Measurements from ENCODE around the gene GBP5. TPM values are rescaled to one million over a fixed set of nuclear protein-coding genes. Genes with fewer than 3 reads are reported as not detected.
"Not testable (repeated sequence)": the region's sequence is repeated elsewhere in the genome, so short reads cannot be mapped to it uniquely, and the experiment has no call there.

GBP5 gene
- total RNA-seq, 4 donors from 2014 or later, result 0.13 to 0.65 (median 0.34) TPM

GRCh38 chr1:89286549-89287180 lies 14.0 kb upstream of the GBP5 start:
- 44 to 47% methylated on average over 3 of the region's 3 CpGs for WGBS, 2 donors
- TF ChIP-seq POLR2A (IDR thresholded peaks at IDR 0.05) (no peak), CTCF (IDR thresholded peaks at IDR 0.05) (no peak)
- intact Hi-C loops (cut with DNase I; ENCODE audit: low total_unique reads), result no loop called here
- no peak overlapping the region for H3K4me3 ChIP-seq (ENCODE audit: low read depth, poor library complexity, severe bottlenecking)
- DNase-seq (ENCODE audit: low spot score in 2 of 2), result no peak

- intact Hi-C loops (cut with DNase I; ENCODE audit: low total_unique reads), result no loop called here
- 87 to 92% methylated on average over 6 of the region's 6 CpGs for WGBS, 2 donors
- no peak for DNase-seq (ENCODE audit: low spot score in 2 of 2)
- TF ChIP-seq CTCF (IDR thresholded peaks at IDR 0.05), result no peak
- TF ChIP-seq POLR2A (IDR thresholded peaks at IDR 0.05), result no peak
- H3K4me3 ChIP-seq (ENCODE audit: low read depth, poor library complexity, severe bottlenecking), result no peak overlapping the region
Measured at GRCh38 chr1:89285745-89286380, 13.2 kb upstream of the GBP5 start.

GRCh38 chr1:89284078-89284763 lies 11.6 kb upstream of the GBP5 start:
- DNase-seq (ENCODE audit: low spot score in 2 of 2); intact Hi-C loops (cut with DNase I; ENCODE audit: low total_unique reads); H3K4me3 ChIP-seq (ENCODE audit: low read depth, poor library complexity, severe bottlenecking): not testable (repeated sequence)
- 68 to 89% methylated on average over 5 of the region's 5 CpGs for WGBS, 2 donors

GRCh38 chr1:89280766-89281165 lies 8.1 kb upstream of the GBP5 start:
- intact Hi-C loops (cut with DNase I; ENCODE audit: low total_unique reads), result no loop called here
- TF ChIP-seq CTCF (IDR thresholded peaks at IDR 0.05), result no peak
- no peak for TF ChIP-seq POLR2A (IDR thresholded peaks at IDR 0.05)
- no peak overlapping the region for H3K4me3 ChIP-seq (ENCODE audit: low read depth, poor library complexity, severe bottlenecking)
- WGBS, 2 donors, result 76 to 83% methylated on average over 3 of the region's 3 CpGs
- no peak for DNase-seq (ENCODE audit: low spot score in 2 of 2)

- 73 to 78% methylated on average over 6 of the region's 6 CpGs for WGBS, 2 donors
- H3K4me3 ChIP-seq (ENCODE audit: low read depth, poor library complexity, severe bottlenecking), result no peak overlapping the region
- TF ChIP-seq POLR2A (IDR thresholded peaks at IDR 0.05) (no peak), CTCF (IDR thresholded peaks at IDR 0.05) (no peak)
- intact Hi-C loops (cut with DNase I; ENCODE audit: low total_unique reads), result no loop called here
- DNase-seq (ENCODE audit: low spot score in 2 of 2), result no peak
Measured at GRCh38 chr1:89279011-89279466, 6.4 kb upstream of the GBP5 start.

GRCh38 chr1:89277725-89278124 lies 5.1 kb upstream of the GBP5 start:
- no peak overlapping the region for H3K4me3 ChIP-seq (ENCODE audit: low read depth, poor library complexity, severe bottlenecking)
- intact Hi-C loops (cut with DNase I; ENCODE audit: low total_unique reads), result no loop called here
- DNase-seq (ENCODE audit: low spot score in 2 of 2), result no peak
- TF ChIP-seq CTCF (IDR thresholded peaks at IDR 0.05), result no peak
- no peak for TF ChIP-seq POLR2A (IDR thresholded peaks at IDR 0.05)
- 71 to 88% methylated on average over 3 of the region's 3 CpGs for WGBS, 2 donors
